ENCODE results near the gene CFAP20.
"Not testable (repeated sequence)": the region's sequence is repeated elsewhere in the genome, so short reads cannot be mapped to it uniquely, and the experiment has no call there.

The CFAP20 gene

DNA sequence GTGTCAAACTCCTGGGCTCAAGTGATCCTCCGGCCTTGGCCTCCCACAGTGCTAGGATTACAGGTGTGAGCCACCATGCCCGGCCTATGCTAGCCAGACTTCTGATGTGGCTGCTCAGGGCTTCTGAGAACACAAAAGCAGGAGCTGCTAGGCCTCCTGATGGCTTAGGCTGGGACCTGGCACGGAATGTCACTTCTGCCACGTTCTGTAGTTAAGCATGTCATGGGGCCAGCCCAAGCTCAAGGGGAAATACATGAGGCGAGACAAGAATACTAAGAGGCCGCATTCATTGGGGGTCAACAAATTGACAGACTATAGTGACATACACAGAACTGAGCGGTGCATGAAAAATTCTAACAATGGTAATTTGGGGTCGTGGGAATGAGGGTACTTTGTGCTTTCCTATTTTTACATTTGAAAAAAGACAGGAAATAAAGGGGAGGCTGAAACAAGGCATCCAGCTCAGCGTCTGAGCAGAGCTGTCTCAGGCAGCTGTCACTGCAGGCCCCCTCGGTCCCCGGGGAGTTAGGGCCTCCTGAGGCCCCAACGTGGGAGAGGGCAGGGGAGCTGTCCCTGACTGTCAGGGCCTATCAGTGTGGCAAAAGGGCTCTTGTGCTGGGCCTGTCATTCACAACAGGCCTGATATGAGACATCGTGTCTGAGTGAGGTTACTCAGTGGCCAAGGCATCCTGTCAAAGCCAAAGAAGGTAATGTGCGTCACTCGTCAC, 26.4 kb downstream of the CFAP20 start:
- DNase-seq (ENCODE audit: low read depth, low spot score): no peak
- H3K4me3 ChIP-seq (ENCODE audit: low read length): no peak overlapping the region

DNA sequence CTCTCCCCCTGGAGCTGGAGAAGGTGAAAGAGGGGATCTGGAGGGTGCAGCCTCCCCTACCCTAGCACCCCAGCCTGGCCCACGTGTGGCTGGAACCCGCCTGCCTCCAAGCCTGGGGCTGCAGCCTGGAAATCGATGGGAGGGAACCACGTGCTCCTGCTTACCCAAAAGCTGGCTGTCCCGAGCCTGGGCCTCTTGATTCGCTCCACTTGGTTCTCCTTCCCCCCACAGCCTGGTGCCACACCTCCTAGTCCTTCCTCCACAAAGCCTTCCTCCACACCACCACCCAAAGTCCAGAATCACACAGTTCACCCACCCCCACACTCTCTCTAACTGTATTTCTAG, 29.3 kb downstream of the CFAP20 start:
- DNase-seq (ENCODE audit: low read depth, low spot score): no peak

DNA sequence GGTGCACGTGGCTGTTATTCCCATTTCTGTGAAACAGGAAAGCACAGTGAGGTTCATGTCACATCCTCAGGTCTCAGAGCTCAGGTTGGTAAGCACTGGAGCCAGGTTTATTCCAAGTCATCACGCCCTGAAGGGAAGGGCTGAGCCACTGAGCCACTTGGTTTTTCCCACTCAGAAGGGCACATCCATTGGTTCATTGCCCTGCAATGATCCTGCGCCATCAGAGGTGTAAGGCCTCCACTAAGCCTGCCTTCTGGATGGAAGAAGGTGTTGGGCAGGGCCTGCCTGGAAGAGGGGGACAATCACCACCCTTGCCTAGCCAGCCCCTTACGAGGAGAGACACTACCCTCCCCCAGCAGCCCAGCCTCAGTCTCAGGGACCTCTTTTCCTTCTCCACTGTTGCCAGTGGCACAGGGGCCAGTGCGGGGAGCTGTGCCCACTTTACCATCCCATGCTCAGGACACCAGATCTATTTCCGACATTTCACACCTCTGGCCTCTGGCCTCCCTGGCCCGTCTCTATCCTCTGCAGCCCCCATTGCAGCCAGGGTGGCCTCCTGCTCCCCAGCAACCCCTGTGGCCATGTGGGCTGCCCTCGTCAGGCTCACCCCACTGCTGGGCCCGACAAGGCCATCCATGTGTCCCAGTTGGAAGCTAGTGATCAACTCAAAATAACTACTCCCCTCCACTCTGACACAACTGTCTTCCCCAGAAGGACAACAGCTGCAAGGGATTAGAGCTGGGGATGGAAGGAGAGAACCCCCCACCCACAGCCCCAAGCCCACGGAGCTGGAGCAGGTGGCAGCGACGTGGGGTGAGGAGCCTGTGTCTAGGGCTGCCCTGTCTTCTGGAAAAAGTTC, 29.9 kb downstream of the CFAP20 start:
- no peak overlapping the region for H3K4me3 ChIP-seq (ENCODE audit: low read length)
- DNase-seq (ENCODE audit: low read depth, low spot score): no peak

More for the DNA sequence above, 29.3 kb downstream of the CFAP20 start:
- no peak overlapping the region for H3K4me3 ChIP-seq (ENCODE audit: low read length)

DNA sequence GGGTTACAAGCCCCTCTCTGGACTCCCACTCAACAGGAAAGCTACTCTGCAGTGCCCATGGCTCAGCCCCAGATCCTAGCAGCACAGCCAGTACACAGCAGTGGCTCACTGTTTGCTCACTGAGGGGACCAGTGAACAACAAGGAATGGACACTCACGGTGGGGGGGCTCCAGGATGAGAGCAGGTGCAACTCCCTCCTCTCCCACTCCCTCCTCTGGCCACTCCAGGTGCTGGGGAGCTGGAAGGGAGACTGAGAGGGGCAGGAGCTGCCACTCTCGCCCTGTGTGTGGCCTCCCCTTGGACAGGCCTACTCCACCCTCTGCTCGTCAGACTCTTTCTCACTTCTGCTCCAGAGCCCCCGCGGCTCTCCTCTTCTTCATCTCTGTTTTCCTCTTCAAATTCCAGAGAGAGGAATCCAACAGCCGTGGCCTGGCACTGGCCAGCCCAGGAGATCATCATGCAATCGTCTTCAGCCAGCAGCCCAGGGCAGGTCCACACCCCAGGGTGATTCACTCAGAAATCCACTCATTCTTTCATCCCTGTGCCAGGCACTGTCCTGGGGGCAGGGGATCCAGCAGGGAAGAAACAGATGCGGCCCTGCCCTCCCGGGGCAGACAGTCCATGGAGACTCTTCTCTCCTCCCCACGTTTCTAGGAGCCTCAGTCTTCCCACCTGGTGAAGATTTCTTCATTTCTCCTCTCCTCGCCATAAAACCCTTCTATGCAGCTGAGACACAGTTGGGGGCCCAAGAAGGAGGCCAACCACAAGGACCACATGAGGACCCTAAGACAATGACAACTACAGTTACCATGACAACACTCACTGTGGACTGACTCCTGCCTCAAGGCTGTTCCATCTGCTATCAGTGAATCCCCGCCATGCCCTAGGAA, 30.7 kb downstream of the CFAP20 start:
- DNase-seq (ENCODE audit: low read depth, low spot score): no peak
- H3K4me3 ChIP-seq (ENCODE audit: low read length): no peak overlapping the region

DNA sequence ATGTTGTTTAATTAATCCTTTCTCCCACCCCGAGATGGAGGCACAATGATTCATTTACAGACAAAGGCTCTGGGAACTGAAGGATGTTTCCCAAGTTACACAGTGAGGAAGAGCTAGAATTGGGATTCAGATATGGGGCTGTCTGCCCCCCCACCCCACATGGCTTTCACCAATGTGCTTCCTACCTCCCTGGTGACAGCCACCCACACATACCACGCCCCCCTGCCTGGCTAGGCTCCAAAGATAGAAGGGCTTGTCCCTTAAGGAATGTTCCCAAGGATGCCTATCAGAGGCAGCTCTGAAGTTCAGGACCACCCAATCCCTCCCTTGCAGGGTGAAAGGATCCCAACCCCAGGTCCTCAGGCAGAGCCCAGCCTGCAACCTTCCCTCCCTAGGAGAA, 32.9 kb downstream of the CFAP20 start:
- no peak overlapping the region for H3K4me3 ChIP-seq (ENCODE audit: low read length)
- no peak for DNase-seq (ENCODE audit: low read depth, low spot score)

DNA sequence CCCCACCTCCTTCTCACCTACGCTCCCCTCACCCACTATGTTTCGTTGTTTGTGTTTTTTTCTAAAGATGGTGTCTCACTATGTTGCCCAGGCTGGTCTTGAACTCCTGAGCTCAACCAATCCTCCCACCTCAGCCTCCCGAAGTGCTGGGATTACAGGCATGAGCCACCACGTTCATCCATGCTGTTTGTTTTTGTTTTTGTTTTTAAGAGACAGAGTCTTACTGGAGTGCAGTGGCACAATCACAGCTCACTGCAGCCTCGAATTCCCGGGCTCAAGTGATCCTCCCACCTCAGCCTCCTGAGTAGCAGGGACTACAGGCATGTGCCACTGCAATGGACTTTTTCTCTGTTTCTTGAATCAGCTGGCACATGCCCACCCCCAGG, 33.6 kb downstream of the CFAP20 start:
- not testable (repeated sequence) for H3K4me3 ChIP-seq (ENCODE audit: low read length); DNase-seq (ENCODE audit: low read depth, low spot score)

DNA sequence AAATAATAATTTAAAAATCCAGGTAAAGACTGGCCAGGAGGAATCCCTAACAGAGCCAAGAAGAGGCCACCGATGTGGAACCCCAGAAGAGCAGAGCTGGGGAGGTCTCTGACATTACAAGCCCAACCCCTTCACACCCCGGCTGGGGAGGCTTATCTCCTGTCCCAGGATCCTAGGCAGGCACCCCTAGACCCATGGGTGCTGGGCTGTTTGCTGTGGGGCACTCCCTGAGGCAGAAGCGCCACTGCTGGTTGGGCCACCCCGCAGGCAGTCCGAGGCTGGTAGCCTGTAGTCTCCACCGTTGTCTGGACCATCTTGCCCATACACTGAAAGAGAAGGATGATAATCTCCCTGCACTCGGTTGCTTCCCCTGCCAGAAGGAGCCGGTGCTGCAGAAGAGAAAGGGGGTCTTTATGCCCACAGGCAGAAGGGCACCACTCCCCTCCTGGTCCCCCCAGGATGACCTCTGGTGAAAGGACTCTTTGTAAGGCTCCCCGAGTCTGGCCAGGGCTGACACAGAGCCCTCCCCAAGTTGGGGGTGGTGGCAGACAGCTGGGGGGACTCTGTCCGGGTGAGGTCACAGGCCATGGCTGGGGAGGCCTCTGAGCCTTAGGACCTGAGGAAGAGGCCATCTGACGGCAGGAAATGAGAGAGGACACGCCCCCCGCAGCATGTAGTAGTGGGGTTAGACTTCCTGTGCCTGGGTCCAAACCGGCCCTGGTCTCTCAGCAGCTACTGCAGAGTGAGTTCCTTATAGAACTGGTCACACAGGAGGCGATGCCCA, 34.2 kb downstream of the CFAP20 start:
- no peak overlapping the region for H3K4me3 ChIP-seq (ENCODE audit: low read length)
- DNase-seq (ENCODE audit: low read depth, low spot score): no peak

DNA sequence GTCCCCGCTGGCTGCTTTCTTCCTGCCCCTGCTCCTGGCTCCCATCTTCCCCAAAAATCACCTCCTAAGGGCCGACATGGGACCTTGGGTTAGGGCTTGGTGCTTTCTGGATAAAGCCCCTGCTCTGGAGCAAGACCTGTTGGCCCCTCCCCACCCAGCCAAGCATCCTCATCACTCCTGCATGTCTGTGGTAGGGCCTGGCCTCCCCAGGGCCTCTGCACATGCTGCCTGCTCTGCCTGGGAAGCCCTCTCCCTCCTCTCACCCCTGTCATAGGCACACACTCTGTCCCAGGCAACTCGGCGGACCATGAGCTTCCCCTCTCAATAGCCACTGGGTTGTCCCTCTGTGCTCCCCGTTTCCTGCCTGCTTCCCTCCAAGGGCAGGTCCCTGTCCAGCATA, 35.2 kb downstream of the CFAP20 start:
- no peak overlapping the region for H3K4me3 ChIP-seq (ENCODE audit: low read length)
- no peak for DNase-seq (ENCODE audit: low read depth, low spot score)

DNA sequence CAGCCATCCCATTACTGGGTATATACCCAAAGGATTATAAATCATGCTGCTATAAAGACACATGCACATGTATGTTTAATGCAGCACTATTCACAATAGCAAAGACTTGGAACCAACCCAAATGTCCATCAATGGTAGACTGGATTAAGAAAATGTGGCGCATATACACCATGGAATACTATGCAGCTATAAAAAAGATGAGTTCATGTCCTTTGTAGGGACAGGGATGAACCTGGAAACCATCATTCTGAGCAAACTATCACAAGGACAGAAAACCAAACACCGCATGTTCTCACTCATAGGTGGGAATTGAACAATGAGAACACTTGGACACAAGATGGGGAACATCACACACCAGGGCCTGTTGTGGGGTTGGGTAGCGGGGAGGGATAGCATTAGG, 38.8 kb downstream of the CFAP20 start:
- not testable (repeated sequence) for DNase-seq (ENCODE audit: low read depth, low spot score); H3K4me3 ChIP-seq (ENCODE audit: low read length)

DNA sequence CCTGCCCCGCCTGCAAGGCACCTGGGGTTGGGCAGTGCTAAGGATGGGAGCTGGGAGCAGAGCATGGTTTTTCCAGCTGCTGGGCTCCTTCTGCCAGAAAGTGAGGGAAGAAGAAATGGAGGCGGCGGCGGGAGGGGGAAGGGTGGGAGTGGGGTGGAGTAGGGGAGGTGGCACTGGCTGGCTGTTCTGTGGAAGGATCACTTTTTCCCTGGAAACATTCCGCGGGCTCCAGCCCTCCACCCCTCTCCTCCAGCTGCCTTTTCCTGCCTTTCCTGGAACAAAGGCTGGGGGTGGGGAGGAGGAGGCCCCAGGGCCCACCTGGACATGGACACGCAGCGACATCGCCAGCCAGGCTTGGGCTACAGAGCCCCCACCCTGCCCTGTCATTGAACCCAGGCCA, 41.1 kb downstream of the CFAP20 start:
- no peak for DNase-seq (ENCODE audit: low read depth, low spot score)
- H3K4me3 ChIP-seq (ENCODE audit: low read length): no peak overlapping the region

DNA sequence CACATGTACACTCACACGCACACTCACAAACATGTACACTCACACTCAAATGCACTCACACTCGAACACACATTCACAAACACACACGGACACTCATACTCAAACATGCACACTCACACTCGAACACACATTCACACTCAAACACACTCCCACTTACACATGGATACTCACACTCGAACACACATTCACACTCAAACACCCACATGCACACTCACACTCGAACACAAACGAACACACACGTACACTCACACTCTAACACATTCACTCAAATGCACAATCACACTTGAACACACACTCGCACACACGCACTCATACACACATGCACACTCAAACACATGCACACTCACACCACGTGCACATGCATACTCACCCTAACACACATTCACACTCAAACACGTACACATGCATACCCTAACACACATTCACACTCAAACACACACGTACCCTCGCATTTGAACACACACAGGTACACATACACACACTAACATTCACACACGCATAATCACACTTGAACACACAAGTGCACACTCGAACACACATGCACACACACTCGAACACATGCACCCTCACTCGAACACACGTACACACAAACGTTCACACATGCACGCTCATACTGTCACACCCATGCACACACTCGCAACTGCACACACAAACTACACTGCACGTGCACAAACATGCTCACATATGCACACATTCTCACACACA, 41.8 kb downstream of the CFAP20 start:
- DNase-seq (ENCODE audit: low read depth, low spot score): no peak

DNA sequence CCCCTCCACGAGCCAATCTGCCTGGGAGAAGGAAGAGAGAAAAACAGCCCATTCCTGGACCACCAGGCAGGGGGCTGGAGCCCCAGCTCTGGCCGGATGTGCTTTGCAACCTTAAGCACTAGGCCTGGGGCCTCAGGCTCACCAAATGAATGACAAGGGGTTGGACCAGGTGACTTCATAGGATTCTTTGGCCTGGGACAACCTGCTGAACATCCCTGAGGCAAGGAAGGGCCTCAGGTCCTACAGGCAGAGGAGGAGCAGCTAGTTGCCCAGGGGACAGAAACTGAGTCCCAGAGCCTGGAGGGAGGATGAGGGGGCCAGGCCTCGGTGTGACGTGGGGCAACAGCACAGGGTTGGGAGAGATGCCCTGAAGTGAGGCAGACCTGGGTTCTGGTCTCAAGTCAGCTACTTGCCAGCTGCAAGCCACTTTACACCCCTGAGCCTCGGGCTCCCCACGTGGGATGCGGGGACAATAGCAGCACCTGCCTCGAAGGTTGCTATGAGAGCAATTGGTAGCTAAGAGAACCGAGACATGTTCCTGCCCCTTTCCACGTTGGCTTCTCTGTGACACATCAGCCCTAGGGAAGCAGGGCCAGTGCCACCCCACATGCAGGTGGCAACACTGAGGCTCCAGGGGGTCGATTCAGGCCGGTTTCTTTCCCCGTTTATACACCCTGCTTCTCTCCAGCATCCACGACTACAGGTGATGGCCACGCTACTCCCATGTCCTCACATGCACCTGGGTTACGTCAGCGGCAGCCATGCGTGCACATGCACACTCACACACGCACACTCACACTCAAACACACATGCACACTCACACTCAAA, 42.6 kb downstream of the CFAP20 start:
- H3K4me3 ChIP-seq (ENCODE audit: low read length): no peak overlapping the region
- DNase-seq (ENCODE audit: low read depth, low spot score): no peak

More for the DNA sequence above, 41.8 kb downstream of the CFAP20 start:
- H3K4me3 ChIP-seq (ENCODE audit: low read length): no peak overlapping the region

DNA sequence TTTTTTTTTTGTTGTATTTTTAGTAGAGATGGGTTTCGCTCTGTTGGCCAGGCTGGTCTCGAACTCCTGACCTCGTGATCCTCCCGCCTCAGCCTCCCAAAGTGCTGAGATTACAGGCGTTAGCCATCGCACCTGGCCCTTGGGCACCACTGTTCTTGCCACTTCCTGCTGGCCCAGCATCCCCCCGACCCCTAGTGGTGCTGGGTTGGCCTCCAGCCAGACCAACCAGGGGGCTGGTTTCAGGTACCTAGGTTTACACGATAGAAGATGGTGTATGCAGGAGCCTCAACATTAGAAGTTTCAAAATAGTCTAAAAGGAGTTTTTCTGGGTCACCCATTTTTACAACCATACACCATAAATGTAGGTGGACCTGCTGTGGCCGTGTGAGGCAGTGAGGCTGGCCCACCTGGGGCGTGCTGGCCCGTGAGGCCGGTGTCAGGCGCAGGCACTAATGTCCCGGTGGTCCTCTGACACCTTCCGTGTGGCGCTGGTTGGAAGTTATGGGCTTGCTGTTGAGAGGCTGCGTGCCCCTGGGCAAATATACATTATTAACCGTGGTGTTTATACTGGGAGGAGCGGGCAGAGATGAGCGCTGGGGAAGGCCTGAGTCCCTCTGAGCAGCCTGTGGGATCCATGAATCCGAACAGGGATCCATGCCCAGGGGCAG, 43.5 kb downstream of the CFAP20 start:
- no peak overlapping the region for H3K4me3 ChIP-seq (ENCODE audit: low read length)
- no peak for DNase-seq (ENCODE audit: low read depth, low spot score)

DNA sequence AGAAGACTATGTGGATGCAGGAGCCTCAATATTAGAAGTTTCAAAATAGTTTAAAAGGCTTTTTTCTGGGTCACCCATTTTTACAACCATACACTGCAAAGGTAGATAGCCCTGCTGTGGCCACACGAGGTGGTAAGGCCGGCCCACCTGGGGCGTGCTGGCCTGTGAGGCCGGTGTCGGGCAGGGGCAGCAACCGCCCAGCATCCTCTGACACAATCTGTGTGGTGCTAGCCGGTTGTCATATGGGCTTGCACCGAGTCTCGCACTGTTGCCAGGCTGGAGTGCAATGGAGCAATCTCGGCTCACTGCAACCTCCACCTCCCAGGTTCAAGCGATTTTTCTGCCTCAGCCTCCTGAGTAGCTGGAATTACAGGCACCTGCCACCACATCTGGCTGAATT, 44.0 kb downstream of the CFAP20 start:
- no peak overlapping the region for H3K4me3 ChIP-seq (ENCODE audit: low read length)
- no peak for DNase-seq (ENCODE audit: low read depth, low spot score)

DNA sequence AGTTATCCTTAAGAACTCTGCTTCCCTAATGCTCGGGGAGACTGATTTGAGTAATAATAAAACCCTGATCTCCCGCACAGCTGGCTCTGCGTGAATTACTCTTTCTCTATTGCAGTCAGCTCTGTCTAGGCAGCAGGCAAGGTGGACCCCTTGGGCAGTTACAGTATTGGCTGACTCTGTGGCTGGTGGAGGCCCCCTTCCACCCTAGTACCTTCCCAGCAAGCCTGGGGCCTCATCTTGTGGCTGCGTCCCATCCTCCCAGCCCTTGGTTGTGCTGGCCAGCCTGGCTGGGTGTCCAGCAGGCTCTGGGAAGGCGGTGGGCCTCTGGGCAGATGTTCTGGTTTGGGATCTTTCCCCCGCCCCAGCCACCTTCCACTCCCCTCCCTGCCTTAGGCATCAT, 44.5 kb downstream of the CFAP20 start:
- DNase-seq (ENCODE audit: low read depth, low spot score): no peak
- no peak overlapping the region for H3K4me3 ChIP-seq (ENCODE audit: low read length)

DNA sequence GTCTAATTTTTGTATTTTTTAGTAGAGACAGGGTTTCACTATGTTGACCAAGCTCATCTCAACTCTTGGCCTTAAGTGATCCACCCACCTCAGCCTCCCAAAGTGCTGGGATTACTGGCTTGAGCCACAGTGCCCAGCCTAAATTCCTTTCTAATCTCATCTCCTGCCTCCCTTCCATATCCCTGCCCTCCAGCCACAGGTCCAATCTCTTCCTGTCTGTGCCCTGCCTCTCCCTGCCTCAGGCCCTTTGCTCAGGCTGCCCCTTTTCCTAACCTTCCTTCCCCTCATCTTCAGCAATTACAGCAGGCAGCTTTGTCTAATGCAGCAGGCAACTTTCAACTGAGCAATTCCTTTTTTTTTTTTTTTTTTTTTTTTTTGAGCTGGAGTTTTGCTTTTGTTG, 46.8 kb downstream of the CFAP20 start:
- H3K4me3 ChIP-seq (ENCODE audit: low read length): no peak overlapping the region
- DNase-seq (ENCODE audit: low read depth, low spot score): no peak

DNA sequence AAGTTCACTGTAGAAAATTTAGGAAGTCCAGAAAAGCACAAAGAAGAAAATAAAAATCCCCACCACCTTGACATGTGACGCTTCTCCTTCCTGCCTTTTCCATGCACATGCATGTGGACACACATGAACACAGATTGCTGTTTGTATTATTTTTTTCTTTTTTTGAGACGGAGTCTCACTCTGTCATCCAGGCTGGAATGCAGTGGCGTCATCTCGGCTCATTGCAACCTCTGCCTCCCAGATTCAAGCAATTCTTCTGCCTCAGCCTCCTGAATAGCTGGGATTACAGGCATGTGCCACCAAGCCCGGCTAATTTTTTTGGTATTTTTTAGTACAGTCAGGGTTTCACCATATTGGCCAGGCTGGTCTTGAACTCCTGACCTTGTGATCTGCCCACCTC, 48.5 kb downstream of the CFAP20 start:
- not testable (repeated sequence) for DNase-seq (ENCODE audit: low read depth, low spot score); H3K4me3 ChIP-seq (ENCODE audit: low read length)
